M059J (cell line): ENCODE measurements around the gene FLAD1. TPM values are rescaled to one million over a fixed set of nuclear protein-coding genes. Genes with fewer than 3 reads are reported as not detected.
"Not testable (repeated sequence)": the region's sequence is repeated elsewhere in the genome, so short reads cannot be mapped to it uniquely, and the experiment has no call there.

ENCODE experiments used
- DNase-seq: peaks from one replicate; pipeline ENCODE4 v3.0.0-alpha.2; 2012; ENCODE audit warnings: low read depth
- total RNA-seq: library from RNA; depleted of rRNA; stranded (reverse); fragments of >200 nt; shearing (Covaris generic); gene quantifications from 2 replicates; pipeline ENCODE4 v1.2.3, GENCODE V29; 2014

FLAD1 gene
- total RNA-seq, 1 experiment from 2014 or later = 32.2 TPM

- DNase-seq = no peak
Measured at GRCh38 chr1:154967331-154967950, 15.7 kb upstream of the FLAD1 start.

GRCh38 chr1:154968731-154969130 lies 14.4 kb upstream of the FLAD1 start:
- DNase-seq = no peak

- DNase-seq = no peak
Measured at GRCh38 chr1:154969246-154969645, 13.9 kb upstream of the FLAD1 start.

DNA sequence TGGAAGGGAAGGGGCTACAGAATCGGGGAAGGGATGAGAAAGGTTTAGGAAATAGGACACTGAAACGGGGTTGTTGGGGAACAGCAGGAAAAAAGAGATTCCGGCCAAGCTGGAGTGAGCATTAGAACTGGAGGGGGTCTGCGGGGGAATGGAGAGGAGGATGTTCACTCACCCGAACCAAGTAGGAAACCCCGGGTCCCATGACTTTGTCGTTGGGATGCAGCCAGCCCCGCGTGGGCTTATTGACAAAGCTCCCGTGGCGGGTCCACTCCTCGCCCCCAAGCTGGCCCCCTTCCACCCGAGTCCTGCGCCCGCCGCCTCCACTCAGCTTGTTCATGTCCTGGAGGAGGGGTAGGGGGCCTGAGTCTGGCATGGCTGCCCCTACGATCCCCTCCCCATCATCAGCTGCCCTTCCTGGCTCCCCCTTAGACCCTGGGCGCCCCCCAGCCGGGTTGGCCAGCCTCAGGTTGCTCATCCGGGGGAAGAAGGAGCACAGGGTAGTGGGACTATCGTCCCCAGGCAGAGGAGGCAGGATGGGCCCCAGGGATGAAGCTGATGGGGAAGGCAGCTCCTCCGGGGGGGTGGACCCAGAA lies 13.2 kb upstream of the FLAD1 start:
- DNase-seq = no peak

DNA sequence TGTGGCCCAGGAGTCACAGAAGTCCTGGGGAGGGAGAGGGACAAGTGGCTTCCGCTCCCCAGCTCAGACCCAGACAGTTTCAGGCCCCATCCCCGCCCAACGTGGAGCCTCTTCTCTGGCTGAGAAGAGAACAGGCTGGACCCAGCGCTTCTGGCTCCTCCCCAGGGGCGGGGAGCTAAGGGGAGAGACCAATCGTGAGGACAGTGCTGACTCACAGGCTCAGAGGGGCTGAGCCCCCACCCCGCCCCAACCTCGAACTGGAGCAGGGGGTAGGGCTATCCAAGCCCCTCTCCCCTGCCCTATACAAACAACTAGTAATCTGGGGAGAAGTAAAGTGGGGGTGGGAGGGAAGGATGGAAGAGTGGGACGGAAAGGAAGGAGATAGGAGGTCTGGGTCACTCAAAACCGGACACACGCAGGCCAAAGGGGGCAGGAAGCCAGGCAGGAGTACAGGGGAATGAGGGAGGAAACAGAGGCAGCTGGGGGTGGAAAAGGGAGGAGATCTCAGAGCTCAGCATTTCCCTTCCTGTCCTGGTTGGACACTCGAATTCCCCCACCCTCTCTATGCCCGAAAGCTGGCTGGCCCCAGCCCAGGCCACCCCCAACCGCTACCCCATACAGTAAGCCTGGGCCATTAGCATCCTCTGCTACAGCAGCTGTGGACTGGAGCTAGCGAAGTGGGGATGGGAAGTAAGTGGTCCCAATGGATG lies 12.4 kb upstream of the FLAD1 start, which contains the start of gene SHC1:
Gene SHC1, minus strand, starts transcription at position 117 of the 710 bp plus-strand sequence. CDS start 221 bp downstream, outside the sequence.
- peak; percentile 85 for DNase-seq

DNA sequence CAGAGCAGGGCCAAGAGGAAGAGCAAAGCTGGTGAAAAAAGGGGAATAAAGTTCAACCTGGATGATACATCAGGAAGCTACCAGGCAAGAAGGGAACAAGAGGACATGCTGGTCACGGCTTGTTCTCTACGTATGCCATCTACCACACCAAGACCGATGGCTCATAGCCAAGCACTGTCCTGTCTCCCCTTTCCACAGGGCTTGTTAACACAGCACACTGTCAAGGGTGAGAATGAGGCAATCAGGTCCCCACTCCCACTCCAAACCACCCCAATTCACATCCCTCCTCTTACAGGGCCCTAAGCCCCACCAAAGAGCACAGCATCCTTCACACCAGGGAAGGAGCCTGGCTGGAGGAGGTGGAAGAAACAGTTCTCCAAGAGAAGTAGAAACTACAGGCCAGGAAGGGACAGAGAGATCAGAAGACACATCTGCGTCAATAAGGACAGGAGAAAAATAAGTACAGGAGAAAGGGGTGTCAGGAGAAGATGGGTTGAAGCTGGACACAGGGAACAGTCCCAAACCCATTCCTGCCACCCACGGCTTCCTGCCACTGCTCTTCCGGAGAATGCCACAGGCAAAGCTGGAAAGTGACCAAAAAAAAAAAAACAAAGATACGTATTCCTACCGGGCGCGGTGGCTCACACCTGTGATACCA lies 11.7 kb upstream of the FLAD1 start:
- DNase-seq = peak; percentile 47

GRCh38 chr1:154972213-154972516 lies 11.0 kb upstream of the FLAD1 start:
- no peak for DNase-seq

GRCh38 chr1:154972517-154973343 lies 10.4 kb upstream of the FLAD1 start:
- peak; percentile 99 for DNase-seq

DNA sequence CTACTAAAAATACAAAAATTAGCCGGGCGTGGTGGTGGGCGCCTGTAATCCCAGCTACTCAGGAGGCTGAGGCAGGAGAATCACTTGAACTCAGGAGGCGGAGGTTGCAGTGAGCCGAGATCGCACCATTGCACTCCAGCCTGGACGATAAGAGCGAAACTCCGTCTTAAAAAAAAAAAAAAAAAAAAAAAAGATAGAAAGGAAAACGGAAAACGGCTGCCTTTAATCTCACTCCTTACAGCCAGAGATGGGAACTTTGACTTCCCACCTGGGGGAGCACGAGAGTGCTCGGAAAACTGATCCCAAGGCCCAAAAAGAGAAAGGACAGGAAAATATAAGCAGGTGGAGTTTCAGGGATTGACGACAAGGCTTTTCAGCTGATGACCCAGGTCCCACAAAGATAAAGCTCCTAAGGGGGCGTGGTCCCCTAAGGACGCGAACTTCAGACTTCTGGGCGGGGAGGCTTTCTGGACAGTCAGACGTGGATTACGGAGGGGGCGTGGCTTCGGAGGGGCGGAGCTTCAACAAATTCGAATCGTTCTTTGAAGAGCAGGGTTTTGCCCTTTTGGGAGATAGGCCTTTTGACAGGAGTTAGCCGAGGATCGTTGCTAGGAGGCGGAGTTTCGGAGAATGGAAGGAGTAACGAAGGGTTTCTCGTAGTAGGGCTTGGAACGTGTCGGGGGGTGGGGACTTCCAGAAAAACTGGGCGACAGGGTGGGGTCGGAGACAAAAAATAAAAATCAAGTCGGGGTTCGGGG lies 9.6 kb upstream of the FLAD1 start:
- DNase-seq = peak; percentile 100

DNA sequence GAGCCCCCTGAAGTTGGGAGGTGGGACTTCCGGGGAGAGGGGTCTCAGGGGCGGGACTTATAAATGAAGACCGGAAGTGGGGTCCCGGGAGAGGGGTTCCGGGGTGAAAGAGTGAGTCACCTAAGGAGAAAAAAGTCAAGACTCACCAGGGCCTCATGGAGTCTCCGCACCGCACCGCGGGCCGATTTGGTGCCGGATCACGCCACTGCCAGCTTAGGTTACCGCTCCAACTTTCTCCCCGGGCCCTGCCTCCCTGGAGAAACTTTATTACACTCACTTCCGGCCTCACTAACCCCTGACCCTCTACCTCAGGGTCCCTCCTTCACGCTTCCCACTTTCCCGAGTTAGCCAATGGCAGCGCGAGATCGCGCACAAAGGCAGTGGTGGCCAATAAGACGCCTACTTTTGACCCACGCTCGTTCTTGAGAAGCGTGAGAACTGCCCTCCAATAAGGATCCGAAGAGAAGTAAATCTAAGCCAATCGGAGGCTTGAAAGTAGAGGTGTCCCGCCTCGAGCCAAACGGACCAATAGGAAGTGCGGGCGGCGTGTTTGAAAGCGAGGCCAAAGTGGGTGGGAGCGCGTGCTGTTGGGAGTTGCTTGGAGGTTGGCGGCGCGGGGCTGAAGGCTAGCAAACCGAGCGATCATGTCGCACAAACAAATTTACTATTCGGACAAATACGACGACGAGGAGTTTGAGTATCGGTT lies 8.9 kb upstream of the FLAD1 start, which contains the start of gene CKS1B:
Gene CKS1B, plus strand, starts transcription at position 580 of the 706 bp plus-strand sequence. Its CDS starts 65 bp downstream, at position 645.
- peak; percentile 100 for DNase-seq

- peak; percentile 96 for DNase-seq
Measured at GRCh38 chr1:154974808-154975408, 8.2 kb upstream of the FLAD1 start.

- peak; percentile 73 for DNase-seq
Measured at GRCh38 chr1:154975409-154976059, 7.6 kb upstream of the FLAD1 start.

DNA sequence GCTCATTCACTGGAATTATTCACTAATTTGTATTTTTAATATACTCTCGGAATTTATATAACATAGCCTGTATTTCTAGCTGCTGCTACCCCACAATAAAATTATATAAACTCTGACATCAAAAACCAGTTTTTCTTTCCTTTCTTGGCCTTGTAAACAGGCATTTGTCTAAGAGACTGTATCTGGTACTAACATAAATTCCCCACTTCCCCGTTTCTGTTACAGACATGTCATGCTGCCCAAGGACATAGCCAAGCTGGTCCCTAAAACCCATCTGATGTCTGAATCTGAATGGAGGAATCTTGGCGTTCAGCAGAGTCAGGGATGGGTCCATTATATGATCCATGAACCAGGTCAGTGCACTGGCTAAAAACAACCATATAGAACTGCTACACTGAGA lies 5.4 kb upstream of the FLAD1 start:
- not testable (repeated sequence) for DNase-seq

DNA sequence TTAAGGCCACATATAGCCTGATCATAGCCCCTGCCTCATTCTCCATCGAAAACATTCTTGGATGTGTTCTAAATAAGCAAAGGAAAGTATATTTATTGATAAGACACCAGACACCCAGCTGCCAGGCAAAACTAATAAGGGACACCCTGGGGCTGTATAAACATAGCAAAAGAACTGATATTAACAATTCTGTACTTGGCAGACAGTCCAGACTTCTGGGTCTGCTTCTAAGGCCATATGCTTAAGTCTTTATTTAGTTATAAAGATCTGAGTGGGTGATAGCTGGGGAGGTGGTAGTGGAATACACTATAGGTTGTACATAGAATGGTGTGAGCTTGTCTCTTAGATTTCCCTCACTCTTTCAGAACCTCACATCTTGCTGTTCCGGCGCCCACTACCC lies 4.8 kb upstream of the FLAD1 start:
- DNase-seq = no peak

GRCh38 chr1:154982341-154982740 lies 803 bp upstream of the FLAD1 start:
- no peak for DNase-seq

DNA sequence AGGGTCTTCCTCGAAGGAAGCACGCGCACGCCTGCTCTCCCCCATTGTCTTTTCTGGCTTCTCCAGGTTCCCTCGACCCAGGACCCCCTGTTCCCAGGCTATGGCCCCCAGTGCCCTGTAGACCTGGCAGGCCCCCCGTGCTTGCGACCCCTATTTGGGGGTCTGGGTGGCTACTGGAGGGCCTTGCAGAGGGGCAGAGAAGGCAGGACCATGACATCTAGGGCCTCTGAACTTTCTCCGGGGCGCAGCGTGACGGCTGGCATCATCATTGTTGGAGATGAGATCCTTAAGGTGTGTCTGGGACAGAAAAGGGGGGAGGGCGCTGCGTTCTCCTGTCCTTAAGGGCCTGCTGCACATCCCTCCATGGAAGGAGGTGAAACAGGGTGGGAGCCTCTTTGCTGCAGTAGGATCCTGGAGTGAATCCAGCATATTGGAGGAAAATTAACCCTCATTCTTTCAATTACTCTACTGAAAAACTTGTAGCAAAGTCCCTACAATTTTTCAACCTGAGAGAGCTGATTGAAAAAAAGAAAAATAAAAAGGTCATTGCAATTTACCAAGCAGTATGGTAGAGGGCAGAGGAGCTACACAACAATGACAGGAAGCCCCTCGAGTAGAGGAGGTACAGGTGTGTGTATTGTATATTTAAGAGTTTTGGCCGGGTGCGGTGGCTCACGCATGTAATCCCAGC lies 777 bp downstream of the FLAD1 start:
- DNase-seq = no peak

GRCh38 chr1:154986736-154987135 lies 3.6 kb downstream of the FLAD1 start:
- not testable (repeated sequence) for DNase-seq

- no peak for DNase-seq
Measured at GRCh38 chr1:154987326-154987725, 4.2 kb downstream of the FLAD1 start.
